ENCODE data around the gene MAPKAP1.

GRCh38 chr9:125476645-125477044, 230.4 kb downstream of the MAPKAP1 start:
- no peak for TF ChIP-seq ZFP30 (CRISPR knock-in tag; IDR thresholded peaks at IDR 0.05)
- no peak for TF ChIP-seq TOX (CRISPR knock-in tag; IDR thresholded peaks at IDR 0.05; ENCODE audit: borderline replicate concordance)
- TF ChIP-seq CREB5 (CRISPR knock-in tag; IDR thresholded peaks at IDR 0.05; ENCODE audit: low read depth), result no peak
- no peak for TF ChIP-seq CSDC2 (CRISPR knock-in tag; IDR thresholded peaks at IDR 0.05)
